ENCODE results near the gene SMYD3.

DNA sequence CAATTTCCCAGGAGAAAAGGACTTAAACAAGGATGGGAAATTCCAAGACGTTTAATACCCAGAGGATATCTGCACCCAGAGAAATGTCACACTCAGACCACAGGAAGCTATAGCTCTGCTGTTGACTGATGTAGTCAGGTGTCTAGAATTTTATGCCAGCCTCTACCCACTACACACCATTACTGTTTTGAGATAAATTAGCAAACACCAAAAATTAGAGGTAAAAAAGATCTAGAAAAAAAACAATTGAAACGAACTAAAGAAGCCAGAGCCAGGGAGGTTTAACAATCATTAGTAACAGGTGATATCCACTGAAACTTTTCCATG is 519.9 kb downstream of the SMYD3 start:
- TF ChIP-seq, protein P1, sequence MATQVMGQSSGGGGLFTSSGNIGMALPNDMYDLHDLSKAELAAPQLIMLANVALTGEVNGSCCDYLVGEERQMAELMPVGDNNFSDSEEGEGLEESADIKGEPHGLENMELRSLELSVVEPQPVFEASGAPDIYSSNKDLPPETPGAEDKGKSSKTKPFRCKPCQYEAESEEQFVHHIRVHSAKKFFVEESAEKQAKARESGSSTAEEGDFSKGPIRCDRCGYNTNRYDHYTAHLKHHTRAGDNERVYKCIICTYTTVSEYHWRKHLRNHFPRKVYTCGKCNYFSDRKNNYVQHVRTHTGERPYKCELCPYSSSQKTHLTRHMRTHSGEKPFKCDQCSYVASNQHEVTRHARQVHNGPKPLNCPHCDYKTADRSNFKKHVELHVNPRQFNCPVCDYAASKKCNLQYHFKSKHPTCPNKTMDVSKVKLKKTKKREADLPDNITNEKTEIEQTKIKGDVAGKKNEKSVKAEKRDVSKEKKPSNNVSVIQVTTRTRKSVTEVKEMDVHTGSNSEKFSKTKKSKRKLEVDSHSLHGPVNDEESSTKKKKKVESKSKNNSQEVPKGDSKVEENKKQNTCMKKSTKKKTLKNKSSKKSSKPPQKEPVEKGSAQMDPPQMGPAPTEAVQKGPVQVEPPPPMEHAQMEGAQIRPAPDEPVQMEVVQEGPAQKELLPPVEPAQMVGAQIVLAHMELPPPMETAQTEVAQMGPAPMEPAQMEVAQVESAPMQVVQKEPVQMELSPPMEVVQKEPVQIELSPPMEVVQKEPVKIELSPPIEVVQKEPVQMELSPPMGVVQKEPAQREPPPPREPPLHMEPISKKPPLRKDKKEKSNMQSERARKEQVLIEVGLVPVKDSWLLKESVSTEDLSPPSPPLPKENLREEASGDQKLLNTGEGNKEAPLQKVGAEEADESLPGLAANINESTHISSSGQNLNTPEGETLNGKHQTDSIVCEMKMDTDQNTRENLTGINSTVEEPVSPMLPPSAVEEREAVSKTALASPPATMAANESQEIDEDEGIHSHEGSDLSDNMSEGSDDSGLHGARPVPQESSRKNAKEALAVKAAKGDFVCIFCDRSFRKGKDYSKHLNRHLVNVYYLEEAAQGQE (IDR thresholded peaks at IDR 0.05; ENCODE audit: insufficient read depth in 1 of 2, low read depth in 2 of 2, low read length in 2 of 2), result no peak
- no peak for TF ChIP-seq SIN3A (IDR thresholded peaks at IDR 0.05; ENCODE audit: borderline replicate concordance, insufficient read depth, low read length)
- TF ChIP-seq POLR2AphosphoS5 (IDR thresholded peaks at IDR 0.05; ENCODE audit: low read depth, low read length), result no peak
- no peak for TF ChIP-seq FOXP2 (optimal IDR thresholded peaks at IDR 0.05; ENCODE audit: borderline replicate concordance, extremely low read depth, extremely low read length, insufficient read depth)
